Osteocyte (in vitro differentiated cells): ENCODE results near the gene FCHSD2. TPM values are rescaled to one million over a fixed set of nuclear protein-coding genes. Genes with fewer than 3 reads are reported as not detected.

Source experiments
- DNase-seq: peaks from one replicate; pipeline ENCODE4 v3.0.0; 2021; ENCODE audit warnings: mixed read lengths; ENCODE audit not compliant: unreplicated experiment; ENCODE audit errors: extremely low spot score
- H3K27ac Mint-ChIP-seq: one replicate; pipeline ENCODE4 v1.8.0; 2021; ENCODE audit warnings: mild to moderate bottlenecking, mixed read lengths; ENCODE audit not compliant: unreplicated experiment
- H3K27me3 Mint-ChIP-seq: one replicate; pipeline ENCODE4 v1.8.0; 2021; ENCODE audit warnings: mixed read lengths; ENCODE audit not compliant: unreplicated experiment
- H3K36me3 Mint-ChIP-seq: one replicate; pipeline ENCODE4 v1.8.0; 2021; ENCODE audit warnings: mixed read lengths; ENCODE audit not compliant: unreplicated experiment
- H3K4me1 Mint-ChIP-seq: one replicate; pipeline ENCODE4 v1.8.0; 2021; ENCODE audit warnings: mixed read lengths; ENCODE audit not compliant: unreplicated experiment
- H3K4me3 Mint-ChIP-seq: one replicate; pipeline ENCODE4 v1.8.0; 2021; ENCODE audit warnings: mild to moderate bottlenecking, moderate library complexity, mixed read lengths; ENCODE audit not compliant: unreplicated experiment
- H3K9me3 Mint-ChIP-seq: one replicate; pipeline ENCODE4 v1.8.0; 2021; ENCODE audit warnings: mixed read lengths; ENCODE audit not compliant: unreplicated experiment
- total RNA-seq: library from RNA; stranded (reverse); gene quantifications from 2 replicates; pipeline ENCODE4 v1.2.1, GENCODE V29; 2021
- TF ChIP-seq, protein P1 (sequence below): fragments of 200-600 bp; sonication (generic); IDR thresholded peaks from 2 replicates; pipeline ENCODE4 v1.5.0; 2021; ENCODE audit warnings: antibody characterized with exemption, mild to moderate bottlenecking, moderate library complexity

Gene FCHSD2
- total RNA-seq, 1 donor from 2014 or later, result 39.4 TPM

DNA sequence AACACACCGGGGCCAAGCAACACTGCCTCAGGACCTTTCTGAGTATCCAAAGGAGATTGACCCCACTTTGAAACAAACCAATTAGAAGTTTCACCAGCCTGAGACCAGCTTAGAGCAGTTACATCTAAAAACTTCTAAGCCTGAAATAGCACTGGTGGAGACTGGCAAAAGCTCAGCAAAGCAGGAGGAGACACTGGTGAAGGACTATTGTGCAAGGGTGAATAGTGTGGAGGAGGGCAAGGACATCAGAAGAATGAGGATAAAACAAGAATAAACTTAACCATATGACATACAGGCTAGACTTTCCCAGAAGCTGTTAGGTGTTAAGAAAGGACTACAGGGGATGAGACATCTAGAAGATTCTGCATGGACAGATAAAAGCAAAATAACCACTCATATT lies 152.4 kb downstream of the FCHSD2 start:
- Mint-ChIP-seq H3K27ac (no peak overlapping the region), H3K36me3 (peaks cover 16% of the 10 kb centered on the region), H3K9me3 (no peaks in the 10 kb centered on the region), H3K27me3 (no peaks in the 10 kb centered on the region), H3K4me3 (no peak overlapping the region), H3K4me1 (peaks cover 14% of the 10 kb centered on the region)
- DNase-seq, result no peak
- TF ChIP-seq, protein P1, sequence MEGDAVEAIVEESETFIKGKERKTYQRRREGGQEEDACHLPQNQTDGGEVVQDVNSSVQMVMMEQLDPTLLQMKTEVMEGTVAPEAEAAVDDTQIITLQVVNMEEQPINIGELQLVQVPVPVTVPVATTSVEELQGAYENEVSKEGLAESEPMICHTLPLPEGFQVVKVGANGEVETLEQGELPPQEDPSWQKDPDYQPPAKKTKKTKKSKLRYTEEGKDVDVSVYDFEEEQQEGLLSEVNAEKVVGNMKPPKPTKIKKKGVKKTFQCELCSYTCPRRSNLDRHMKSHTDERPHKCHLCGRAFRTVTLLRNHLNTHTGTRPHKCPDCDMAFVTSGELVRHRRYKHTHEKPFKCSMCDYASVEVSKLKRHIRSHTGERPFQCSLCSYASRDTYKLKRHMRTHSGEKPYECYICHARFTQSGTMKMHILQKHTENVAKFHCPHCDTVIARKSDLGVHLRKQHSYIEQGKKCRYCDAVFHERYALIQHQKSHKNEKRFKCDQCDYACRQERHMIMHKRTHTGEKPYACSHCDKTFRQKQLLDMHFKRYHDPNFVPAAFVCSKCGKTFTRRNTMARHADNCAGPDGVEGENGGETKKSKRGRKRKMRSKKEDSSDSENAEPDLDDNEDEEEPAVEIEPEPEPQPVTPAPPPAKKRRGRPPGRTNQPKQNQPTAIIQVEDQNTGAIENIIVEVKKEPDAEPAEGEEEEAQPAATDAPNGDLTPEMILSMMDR, result no peak

DNA sequence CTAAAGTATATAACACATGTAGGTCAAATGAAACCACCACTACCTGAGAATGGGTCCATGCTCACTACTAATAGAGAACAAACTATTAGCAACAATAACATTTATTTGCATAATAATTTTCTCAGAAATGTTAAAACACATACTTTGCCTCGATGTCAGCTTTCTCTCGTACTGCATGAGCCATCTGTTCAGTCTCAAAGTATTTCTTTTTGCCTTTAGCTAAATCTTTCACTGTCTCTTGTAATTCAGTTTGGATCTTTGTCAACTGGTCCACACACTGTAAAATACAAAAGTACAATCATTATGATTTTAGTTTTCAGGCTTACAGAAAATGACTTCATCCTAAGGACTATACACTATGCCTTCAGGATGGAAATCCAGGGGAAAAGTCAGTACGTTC lies 153.3 kb downstream of the FCHSD2 start:
- H3K27me3 Mint-ChIP-seq, result no peaks in the 10 kb centered on the region

DNA sequence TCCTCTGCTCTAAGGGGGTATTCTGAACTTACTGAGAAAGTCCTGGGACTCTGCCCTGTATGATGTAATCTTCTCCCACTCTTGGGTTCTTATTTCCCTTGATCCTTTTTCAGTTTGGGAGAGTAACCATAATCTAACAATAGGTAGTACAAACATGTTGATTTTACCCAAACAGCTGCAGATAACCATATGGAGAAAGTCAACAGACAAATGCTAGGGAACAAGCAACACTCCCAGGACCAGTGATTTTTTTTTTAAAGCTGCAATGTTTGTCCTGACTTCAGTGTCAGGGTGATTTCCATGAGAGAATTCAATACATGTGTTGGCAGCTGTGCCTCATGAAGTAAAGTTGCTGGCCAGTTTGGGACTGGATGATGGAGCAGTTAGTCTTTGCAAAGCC lies 156.5 kb downstream of the FCHSD2 start:
- no peak for DNase-seq
- H3K27me3 Mint-ChIP-seq, result no peaks in the 10 kb centered on the region
- H3K27ac Mint-ChIP-seq, result peak overlapping the region; percentile 52
- H3K4me1 Mint-ChIP-seq, result peaks cover 14% of the 10 kb centered on the region
- peaks cover 21% of the 10 kb centered on the region for H3K36me3 Mint-ChIP-seq
- no peaks in the 10 kb centered on the region for H3K9me3 Mint-ChIP-seq
- H3K4me3 Mint-ChIP-seq, result no peak overlapping the region
- TF ChIP-seq, protein P1, result no peak

More for the DNA sequence above, 153.3 kb downstream of the FCHSD2 start:
- Mint-ChIP-seq H3K27ac (no peak overlapping the region), H3K4me1 (peaks cover 14% of the 10 kb centered on the region), H3K4me3 (no peak overlapping the region), H3K9me3 (no peaks in the 10 kb centered on the region), H3K36me3 (peaks cover 18% of the 10 kb centered on the region)
- no peak for DNase-seq
- TF ChIP-seq, protein P1, result no peak

DNA sequence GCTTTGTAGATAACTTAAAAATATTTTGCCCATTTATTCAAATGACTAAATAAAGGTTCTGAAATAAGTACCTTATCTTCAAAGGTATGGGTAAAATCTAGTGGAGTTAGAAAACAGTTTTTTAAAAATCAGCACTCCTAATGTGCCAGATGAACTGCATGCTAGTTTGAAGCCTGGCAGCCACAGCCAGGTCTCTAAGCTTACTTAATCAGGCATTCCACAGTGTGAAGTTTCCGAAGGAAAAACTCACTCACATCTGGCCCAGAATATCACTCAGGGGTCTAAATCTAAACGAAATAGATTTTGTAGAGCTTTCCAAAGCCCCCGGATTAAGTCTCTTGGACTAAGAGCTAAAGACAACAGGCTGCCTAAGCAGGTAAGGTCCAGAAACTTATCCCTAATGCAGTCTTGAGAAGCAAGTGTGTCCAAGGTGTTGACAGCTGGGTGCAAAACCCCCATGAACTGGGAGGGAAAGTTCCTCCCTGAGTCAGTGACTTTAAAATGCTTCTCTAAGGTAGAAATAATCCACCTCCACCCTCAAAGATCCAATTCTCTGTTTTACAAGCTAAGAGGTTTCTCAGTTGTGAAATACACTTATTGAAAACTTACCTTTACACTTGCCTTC lies 157.6 kb downstream of the FCHSD2 start:
- TF ChIP-seq, protein P1, result no peak
- no peak overlapping the region for H3K27ac Mint-ChIP-seq
- H3K9me3 Mint-ChIP-seq, result no peaks in the 10 kb centered on the region
- H3K4me1 Mint-ChIP-seq, result peaks cover 10% of the 10 kb centered on the region
- H3K27me3 Mint-ChIP-seq, result no peaks in the 10 kb centered on the region
- peaks cover 20% of the 10 kb centered on the region for H3K36me3 Mint-ChIP-seq
- no peak for DNase-seq
- H3K4me3 Mint-ChIP-seq, result no peak overlapping the region

DNA sequence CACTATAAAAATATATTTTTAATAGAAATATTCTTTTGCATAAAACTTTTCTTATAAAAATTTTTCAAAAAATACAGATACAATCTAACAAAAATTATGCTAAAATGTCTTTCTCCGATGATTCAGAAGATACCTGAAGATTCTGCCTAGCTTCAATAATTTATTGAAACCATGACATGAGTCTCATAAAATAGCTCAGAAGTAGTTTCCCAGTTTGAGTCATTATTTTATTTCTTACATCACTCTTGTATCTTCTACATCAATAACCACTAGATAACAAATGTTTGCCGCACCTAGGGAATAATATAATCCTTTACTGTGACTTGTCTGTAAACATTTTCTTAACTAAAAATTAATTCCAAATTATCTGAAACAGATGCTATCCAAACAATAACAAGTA lies 158.6 kb downstream of the FCHSD2 start:
- H3K27me3 Mint-ChIP-seq, result no peaks in the 10 kb centered on the region
- TF ChIP-seq, protein P1, result no peak
- H3K36me3 Mint-ChIP-seq, result peaks cover 24% of the 10 kb centered on the region
- peaks cover 10% of the 10 kb centered on the region for H3K4me1 Mint-ChIP-seq
- no peak for DNase-seq
- H3K4me3 Mint-ChIP-seq, result no peak overlapping the region
- H3K9me3 Mint-ChIP-seq, result no peaks in the 10 kb centered on the region
- H3K27ac Mint-ChIP-seq, result no peak overlapping the region
